SKM-1 treated with dmso at 0.1 percent for 144 hours (cell line): ENCODE measurements around the gene FAM50B.

Source experiments
- DNase-seq: peaks from one replicate; lab custom pipeline; 2025; ENCODE audit not compliant: unreplicated experiment; lab: John Stamatoyannopoulos, UW

FAM50B gene

GRCh38 chr6:3848925-3849605, at the start of gene FAM50B:
TSS of gene FAM50B (plus strand) at chr6:3849373. CDS start at chr6:3849812, 439 bp downstream.
- peak; percentile 82 for DNase-seq

DNA sequence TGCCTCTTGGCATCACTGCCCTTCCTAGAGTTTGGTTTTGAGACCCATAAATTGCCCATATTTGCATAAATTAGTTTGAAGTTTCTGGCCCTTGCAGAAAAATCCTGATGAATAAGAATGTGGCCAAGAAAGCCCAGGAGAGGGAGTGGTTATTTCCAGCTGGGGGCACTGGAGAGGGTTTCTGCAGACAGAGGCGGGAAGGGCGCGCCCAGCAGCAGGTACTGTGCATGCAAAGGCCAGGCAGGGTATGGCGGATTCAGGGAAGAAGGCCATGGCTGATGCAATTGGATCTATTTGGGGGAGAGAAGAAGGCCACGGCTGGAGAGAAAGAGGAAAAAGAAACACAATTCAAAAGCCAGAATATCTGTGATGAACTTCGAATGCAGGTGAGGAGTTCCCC, 49.5 kb upstream of the FAM50B start:
- DNase-seq, result no peak

- DNase-seq, result no peak
Measured at GRCh38 chr6:3800850-3801591, 48.2 kb upstream of the FAM50B start.

DNA sequence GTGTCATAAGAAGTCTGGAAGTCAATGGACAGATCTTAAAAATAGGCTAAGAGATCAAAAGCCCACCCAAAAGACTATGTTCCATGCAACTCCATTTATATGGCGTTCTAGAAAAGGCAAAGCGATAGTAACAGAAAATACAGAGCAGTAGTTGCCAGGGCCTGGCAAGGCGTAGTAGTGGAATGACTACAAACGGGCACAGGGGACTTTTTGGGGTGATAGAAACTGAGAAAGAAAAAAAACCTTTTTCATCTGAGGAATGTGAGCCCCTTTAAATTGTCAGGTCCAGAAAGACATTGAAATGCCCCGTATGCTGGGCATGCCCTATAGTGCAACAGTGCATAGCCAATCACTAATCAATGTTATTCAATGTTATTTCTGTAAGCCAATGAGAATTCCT, 47.2 kb upstream of the FAM50B start:
- no peak for DNase-seq

DNA sequence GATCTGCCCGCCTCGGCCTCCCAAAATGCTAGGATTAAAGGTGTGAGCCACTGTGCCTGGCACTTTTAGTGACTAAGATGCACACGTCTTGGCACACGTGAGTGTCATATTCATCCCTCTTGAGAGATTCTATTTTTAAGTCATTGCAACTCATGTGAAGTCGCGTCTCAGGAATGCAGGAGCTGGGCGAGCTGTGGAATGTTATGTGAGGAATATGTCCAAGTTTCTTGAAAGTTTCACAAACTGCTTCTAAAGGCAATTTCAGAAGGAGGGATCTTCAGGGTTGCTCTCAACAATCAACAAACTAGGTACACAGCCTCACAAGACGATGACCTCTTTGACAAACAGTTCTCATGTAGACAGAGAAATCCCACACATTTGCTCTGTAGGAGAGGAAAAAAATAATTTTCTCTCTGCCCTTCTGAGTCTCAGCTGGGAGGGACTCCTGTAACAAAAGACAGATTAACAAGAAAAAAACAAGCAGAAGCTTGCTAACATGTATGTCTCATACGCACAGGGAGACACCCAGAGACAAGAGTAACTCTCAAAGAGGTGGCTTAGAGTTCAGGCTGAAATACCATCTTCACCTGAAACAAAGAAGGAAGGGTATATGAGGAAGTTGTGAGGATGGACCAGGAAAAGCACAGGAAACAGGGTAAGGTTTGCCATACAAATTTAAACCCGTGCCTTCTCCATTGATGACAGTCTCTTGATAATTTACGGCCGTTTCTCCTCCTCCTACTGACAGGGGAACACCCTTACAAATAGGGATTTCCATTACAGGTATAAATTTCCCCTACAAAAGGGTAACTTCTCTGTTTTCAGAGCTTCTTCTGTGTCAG, 45.3 kb upstream of the FAM50B start:
- no peak for DNase-seq

DNA sequence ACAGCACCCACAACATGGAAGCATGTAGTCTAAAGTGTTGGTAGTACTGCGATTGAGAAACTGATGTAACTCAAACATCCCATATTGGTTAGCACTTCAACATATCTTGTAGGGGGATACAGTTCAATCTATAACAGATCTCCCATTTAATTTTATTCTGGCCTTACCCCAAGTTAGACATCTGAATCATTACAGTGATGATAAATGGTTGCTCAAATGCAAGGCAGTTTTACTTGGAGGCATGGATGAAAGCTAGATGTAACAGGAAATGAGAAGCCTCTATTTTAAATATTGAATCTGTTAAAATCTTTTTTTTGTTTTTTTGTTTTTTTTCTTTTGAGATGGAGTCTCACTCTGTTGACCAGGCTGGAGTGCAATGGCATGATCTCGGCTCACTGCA, 44.2 kb upstream of the FAM50B start:
- DNase-seq, result no peak

DNA sequence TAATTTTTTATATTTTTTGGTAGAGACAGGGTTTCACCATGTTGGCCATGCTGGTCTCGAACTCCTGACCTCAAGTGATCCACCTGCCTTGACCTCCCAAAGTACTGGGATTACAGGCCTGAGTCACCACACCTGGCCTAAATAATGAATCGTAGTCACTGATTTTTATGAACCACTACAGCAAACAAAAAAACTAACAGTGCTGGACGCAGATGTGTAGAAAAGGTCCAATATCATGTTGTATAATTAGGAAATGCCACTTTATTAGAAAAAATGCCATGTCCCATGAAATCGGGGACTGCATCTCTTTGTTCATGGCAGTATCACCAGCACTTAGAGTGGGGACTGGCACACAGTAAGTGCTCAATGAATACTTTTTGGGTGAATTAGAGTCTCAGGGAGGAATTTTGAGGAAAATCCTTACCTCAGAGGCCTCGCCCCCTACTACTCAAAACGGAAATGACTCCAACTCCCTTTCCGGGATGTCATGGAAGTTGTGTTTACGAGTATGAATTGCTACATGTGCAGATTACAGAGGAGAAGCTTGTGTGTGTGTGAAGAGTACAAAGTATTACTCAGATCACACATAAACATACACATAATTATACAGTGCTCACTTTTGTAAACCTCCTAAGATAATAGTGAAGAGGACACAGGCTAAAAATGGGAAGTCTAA, 43.6 kb upstream of the FAM50B start:
- no peak for DNase-seq

DNA sequence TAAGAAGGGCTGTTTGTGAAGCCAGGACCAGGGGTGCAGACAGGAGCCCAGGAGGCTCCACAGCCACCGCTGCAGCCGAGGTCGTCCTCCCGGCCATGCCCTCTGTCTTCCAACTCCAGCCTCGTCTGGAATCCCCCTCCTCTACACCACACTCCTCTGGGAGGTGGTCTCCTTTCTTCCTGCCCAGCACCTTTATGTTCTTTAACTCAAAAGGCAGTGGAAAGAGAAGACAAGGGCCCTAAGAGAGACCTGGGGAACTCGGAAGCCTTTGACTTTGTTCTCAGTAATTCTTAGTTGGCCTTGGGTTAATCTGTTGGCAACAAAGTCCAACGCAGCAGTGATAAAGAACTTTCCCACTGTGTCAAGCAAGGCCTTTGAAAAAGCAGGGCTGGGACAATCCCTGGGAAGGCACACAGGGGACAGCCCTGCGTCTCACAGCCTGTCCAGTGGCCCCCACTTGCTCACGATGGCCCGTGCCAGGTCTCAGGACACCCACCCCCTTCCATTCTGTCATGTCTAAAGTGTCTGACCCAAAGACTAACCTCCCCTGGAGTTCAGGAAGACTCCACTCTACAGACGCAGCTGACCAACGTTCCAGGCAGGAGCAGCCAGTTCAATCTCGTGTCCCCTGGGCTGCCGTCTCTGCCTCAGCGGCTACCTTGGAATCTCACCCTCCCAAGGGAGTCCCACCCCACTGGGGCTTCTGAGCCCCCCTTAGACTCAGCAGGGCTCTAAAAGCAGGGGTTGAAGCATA, 42.8 kb upstream of the FAM50B start:
- DNase-seq, result no peak

DNA sequence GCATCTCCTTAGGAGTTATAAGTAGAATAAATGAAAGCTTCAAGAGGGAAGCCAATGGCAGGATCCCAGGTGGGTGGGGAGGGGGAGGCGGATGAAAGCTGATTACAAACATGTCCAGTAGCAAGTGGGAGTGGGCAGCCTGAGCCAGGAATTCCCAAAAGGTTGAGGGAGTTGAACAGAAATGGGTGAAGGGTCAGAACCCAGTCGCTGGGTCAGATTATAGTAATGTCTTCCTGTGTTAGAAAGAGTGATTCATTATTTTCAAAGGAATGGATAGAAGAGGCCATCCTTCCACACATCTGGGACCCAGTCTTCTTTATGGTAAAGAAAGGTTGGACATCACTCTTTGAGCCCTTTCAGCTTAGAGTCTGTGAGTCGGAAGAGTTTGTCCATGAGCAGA, 41.0 kb upstream of the FAM50B start:
- no peak for DNase-seq

DNA sequence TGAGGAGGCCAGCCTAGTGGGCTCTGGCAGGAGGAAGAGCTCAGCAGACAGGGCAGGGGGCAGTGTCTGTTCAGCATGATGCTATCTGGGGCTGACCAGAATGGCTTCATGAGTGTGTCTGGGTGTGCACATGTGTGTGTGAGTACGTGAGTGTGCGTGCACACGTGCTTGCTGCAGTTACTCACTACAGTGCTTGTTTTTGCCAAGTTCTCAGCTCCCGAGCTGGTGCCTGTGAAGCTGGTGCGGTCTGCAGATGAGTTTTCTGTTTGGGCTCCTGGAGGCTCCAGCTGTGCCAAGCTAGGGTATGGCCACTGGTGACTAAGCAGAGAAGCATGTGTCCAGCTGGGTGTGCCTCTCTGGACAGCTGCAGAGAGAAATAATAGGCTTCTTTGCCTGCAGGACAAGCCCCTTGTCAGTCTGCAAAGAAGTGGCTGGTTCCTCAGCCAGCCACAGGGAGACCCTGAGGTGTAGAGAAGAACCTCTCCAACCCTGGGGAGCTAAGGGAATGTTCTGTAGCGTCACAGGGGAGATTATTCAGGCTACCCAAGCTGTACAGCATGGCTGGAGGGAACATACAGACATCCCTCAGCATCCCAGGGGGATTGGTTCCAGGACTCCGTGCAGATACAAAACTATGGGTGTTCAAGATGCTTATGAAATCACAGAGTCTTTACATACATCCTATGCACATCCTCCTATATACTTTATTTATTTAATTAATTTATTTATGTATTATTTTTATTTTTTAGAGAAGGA, 40.2 kb upstream of the FAM50B start:
- no peak for DNase-seq

DNA sequence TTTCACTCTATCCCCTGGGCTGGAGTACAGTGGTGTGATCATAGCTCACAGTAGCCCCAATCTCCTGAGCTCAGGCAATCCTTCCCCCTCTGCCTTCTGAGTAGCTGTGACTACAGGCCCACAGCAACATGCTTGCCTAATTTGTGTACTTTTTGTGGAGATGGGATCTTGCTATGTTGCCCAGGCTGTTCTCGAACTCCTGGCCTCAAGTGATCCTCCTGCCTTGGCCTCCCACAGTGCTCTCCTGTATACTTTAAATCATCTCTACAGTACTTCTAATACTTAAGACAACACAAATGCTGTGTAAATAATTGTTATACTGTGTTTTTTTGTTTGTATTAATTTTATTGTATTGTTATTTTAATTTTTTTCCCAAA, 39.7 kb upstream of the FAM50B start:
- no peak for DNase-seq

GRCh38 chr6:3809982-3810381, 39.2 kb upstream of the FAM50B start:
- no peak for DNase-seq

- DNase-seq, result no peak
Measured at GRCh38 chr6:3811191-3811590, 38.0 kb upstream of the FAM50B start.

GRCh38 chr6:3812596-3812995, 36.6 kb upstream of the FAM50B start:
- no peak for DNase-seq

- DNase-seq, result no peak
Measured at GRCh38 chr6:3813150-3813780, 35.9 kb upstream of the FAM50B start.

GRCh38 chr6:3813918-3814317, 35.3 kb upstream of the FAM50B start:
- DNase-seq, result no peak

- DNase-seq, result no peak
Measured at GRCh38 chr6:3814539-3814938, 34.6 kb upstream of the FAM50B start.

DNA sequence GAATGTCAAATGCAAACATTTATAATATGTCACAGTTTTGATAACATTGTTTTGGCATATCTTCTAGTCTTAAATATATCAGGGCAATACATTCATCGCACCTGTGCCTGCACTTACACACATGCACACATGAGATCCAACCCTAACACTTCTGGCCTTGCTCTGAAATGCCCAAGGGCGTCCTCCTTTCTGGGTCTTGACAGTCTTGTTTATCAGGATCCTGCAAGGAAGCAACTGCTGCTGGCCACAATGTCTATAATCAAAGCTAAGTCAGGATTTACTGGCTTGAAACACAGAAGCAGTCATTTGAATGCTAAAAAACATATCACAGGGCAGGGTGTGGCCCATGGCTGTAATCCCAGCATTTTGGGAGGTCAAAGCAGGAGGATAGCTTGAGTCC, 32.9 kb upstream of the FAM50B start:
- no peak for DNase-seq
